ENCODE results near the gene ITPK1.
"Not testable (repeated sequence)": the region's sequence is repeated elsewhere in the genome, so short reads cannot be mapped to it uniquely, and the experiment has no call there.

The ITPK1 gene

DNA sequence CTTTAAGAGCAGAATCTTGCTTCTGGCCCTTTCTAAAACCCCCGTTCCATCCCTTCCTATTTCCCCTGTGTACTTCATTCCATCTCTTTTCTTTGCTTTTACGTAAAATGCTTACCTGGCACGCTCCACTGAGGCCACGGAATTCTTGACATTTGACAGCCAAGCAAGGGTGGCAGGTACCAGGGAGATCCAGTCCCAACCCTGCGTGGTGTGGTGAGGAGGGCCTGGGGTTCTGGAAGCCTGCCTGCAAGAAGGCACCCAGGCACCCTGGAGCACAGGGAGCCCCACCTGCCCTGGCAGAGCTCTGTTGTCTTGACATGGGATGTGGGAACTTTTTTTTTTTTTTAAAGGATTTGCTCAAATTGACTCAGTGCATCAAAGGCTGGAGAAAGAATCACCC lies 48.6 kb downstream of the ITPK1 start (continued):
- no peak for TF ChIP-seq ZNF510 (tag by site-specific recombination; IDR thresholded peaks at IDR 0.05; ENCODE audit: insufficient replicate concordance)

DNA sequence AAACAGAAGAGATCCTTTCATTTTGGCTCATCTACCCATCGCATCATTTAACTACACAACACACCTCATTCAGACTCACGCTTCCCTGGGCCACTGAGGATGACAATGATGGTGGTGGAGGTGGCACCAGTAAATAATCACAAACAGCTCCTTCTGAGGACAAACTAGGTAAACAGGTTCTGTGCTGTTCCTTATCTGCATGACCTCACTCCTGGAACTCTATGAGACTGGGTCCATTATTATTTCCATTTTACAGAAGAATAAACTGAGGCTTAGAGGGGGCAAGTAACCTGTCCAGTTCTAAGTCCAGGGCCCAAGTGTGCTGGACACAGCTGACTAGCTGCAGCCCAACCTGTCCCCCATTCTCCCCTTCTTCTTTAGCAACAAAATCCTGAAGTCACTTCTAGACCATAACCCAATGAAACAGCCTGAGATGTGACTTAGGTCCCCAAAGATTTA lies 50.4 kb downstream of the ITPK1 start:
- POLR2A ChIA-PET: no interaction called here

DNA sequence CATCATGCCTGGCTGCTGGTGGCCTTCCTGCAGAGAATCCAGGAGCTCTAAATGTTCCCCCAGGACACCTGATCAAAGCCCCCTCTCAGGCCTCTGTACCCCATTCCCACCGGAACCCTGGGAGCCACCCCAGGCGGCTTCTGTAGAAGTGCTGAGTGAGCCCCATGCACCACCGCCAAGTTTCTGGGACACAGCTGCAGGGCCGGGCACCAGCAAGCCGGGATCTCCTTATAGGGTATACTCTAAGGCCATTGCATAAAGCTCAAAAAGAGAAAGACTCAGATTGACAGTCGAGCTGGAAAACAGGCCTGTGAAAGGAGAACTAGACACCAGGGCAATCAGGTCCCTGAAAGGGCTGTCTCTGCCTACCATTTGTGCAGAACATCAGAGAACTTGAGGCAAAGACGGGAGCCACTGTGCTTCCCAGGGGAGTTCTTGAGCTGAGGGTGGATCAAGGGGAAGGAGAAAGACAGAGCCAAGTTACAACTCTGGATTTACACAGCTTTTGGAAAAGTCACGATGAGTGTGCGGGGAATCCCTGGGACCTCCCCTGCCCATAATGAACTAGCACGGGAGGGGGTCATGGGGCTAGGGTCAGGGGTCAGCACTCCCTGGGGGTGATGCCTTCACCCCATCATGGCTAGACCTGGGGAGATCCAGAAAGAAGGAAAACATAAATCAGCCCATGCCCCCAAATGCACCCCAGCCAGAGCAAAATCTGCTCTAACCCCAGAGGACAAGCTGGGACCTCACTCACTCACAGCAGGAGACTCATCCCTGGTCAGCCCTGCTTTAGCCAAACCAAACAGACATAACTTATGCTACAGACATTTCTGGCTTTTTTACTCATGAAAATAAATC lies 51.1 kb downstream of the ITPK1 start:
- no peaks in the 10 kb centered on the region for H3K36me3 ChIP-seq (ENCODE audit: control insufficient read depth in 2 of 2, insufficient read depth in 1 of 2, low read length in 2 of 2)
- H3K4me1 ChIP-seq (ENCODE audit: control insufficient read depth, insufficient read depth, low read length): no peaks in the 10 kb centered on the region
- TF ChIP-seq TCF7L2 (IDR thresholded peaks at IDR 0.05; ENCODE audit: borderline replicate concordance, low read depth, low read length) (no peak), ZNF132 (tag by site-specific recombination; IDR thresholded peaks at IDR 0.05; ENCODE audit: borderline replicate concordance) (no peak), ZIC2 (tag by site-specific recombination; IDR thresholded peaks at IDR 0.05) (peak; percentile 37)
- H3K27ac ChIP-seq (ENCODE audit: extremely low read depth, low read depth, low read length): no peak overlapping the region
- ChIA-PET POLR2A (no interaction called here), CTCF (interaction anchor here (0.6 to 1.0 kb wide), 2 partner anchors 48 to 49 kb away, joined by 3 read pairs; no protein-coding TSS in a partner anchor)
- no peaks in the 10 kb centered on the region for H3K9me3 ChIP-seq (ENCODE audit: control insufficient read depth, insufficient read depth, low read depth, low read length)
- no peak overlapping the region for H3K4me3 ChIP-seq (ENCODE audit: low read depth, low read length)

More for the DNA sequence above, 50.4 kb downstream of the ITPK1 start:
- CTCF ChIA-PET: interaction anchor here (1.0 kb wide), 1 partner anchor 48 kb away, joined by 3 read pairs; no protein-coding TSS in a partner anchor
- Histone ChIP-seq H3K36me3 (ENCODE audit: control insufficient read depth in 2 of 2, insufficient read depth in 1 of 2, low read length in 2 of 2) (no peaks in the 10 kb centered on the region), H3K9me3 (ENCODE audit: control insufficient read depth, insufficient read depth, low read depth, low read length) (no peaks in the 10 kb centered on the region), H3K27ac (ENCODE audit: extremely low read depth, low read depth, low read length) (no peak overlapping the region), H3K4me3 (ENCODE audit: low read depth, low read length) (no peak overlapping the region), H3K4me1 (ENCODE audit: control insufficient read depth, insufficient read depth, low read length) (no peaks in the 10 kb centered on the region)
- TF ChIP-seq ZNF426 (tag by site-specific recombination; IDR thresholded peaks at IDR 0.05) (no peak), ZFP37 (tag by site-specific recombination; IDR thresholded peaks at IDR 0.05) (no peak)

DNA sequence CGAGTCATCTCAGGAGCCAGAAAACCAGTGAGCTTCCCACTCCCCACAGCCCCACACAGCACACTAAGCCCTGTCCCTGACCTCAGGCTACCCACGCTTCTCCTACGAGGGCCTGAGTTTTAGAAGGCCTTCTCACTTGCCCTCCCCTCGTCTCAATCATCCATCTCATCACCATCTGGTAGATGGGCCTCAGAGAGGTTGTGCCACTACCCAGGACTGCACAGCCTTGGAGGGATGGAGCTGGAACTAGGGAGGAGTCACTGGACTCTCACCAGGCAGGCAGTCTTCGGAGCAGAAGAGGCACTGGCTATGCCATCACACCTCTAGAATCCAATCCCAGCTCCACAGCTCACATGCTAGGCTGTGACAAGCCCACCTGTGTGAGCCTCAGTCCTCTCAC lies 52.3 kb downstream of the ITPK1 start:
- ChIA-PET POLR2A (no interaction called here), CTCF (no interaction called here)
- TF ChIP-seq SETDB1 (IDR thresholded peaks at IDR 0.05; ENCODE audit: insufficient read length, low read length): no peak
- peak; percentile 38; the same call in 1 of the 2 replicates for TF ChIP-seq ZNF768 (tag by site-specific recombination; IDR thresholded peaks at IDR 0.05)
- H3K4me1 ChIP-seq (ENCODE audit: control insufficient read depth, insufficient read depth, low read length): no peaks in the 10 kb centered on the region
- H3K4me3 ChIP-seq (ENCODE audit: low read depth, low read length): no peak overlapping the region
- no peaks in the 10 kb centered on the region for H3K36me3 ChIP-seq (ENCODE audit: control insufficient read depth in 2 of 2, insufficient read depth in 1 of 2, low read length in 2 of 2)
- H3K9me3 ChIP-seq (ENCODE audit: control insufficient read depth, insufficient read depth, low read depth, low read length): no peaks in the 10 kb centered on the region
- no peak overlapping the region for H3K27ac ChIP-seq (ENCODE audit: extremely low read depth, low read depth, low read length)

DNA sequence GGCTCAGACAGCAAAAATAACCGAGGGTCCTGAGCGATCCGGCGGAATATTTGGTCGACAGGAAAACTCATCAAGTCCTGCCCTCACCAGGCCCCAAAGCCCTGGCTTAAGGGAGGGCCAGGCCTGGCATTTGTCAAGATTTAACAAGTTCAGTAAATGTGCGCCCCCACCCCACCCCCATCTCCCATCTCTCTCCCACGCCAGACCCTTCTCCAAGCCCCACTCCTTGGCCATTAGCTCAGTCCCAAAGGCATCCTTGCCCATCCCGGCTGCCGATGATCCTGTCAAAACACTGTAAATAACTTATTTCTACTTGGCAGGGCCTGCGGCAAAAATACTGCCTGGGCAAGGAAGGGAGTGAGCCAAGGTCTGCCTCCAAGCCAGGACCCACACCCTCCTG lies 52.8 kb downstream of the ITPK1 start:
- H3K27ac ChIP-seq (ENCODE audit: extremely low read depth, low read depth, low read length): no peak overlapping the region

DNA sequence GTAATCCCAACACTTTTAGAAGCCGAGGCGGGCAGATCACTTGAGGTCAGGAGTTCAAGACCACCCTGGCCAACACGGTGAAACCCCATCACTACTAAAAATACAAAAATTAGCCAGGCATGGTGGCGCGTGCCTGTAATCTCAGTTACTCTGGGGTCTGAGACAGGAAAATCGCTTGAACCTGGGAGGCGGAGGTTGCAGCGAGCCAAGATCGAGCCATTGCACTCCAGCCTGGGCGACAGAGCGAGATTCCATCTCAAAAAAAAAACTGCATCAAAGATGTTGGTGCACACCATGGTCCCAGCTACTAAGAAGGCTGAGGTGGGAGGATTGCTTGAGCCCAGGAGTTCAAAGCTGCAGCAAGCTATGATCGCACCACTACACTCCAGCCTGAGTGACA lies 53.7 kb downstream of the ITPK1 start:
- H3K9me3 ChIP-seq (ENCODE audit: control insufficient read depth, insufficient read depth, low read depth, low read length); CTCF ChIA-PET; H3K4me1 ChIP-seq (ENCODE audit: control insufficient read depth, insufficient read depth, low read length); H3K27ac ChIP-seq (ENCODE audit: extremely low read depth, low read depth, low read length); H3K36me3 ChIP-seq (ENCODE audit: control insufficient read depth in 2 of 2, insufficient read depth in 1 of 2, low read length in 2 of 2); POLR2A ChIA-PET; H3K4me3 ChIP-seq (ENCODE audit: low read depth, low read length): not testable (repeated sequence)

More for the DNA sequence above, 52.8 kb downstream of the ITPK1 start:
- no peaks in the 10 kb centered on the region for H3K9me3 ChIP-seq (ENCODE audit: control insufficient read depth, insufficient read depth, low read depth, low read length)
- H3K4me3 ChIP-seq (ENCODE audit: low read depth, low read length): no peak overlapping the region
- CTCF ChIA-PET: no interaction called here
- POLR2A ChIA-PET: no interaction called here
- no peaks in the 10 kb centered on the region for H3K4me1 ChIP-seq (ENCODE audit: control insufficient read depth, insufficient read depth, low read length)
- TF ChIP-seq, protein P1, sequence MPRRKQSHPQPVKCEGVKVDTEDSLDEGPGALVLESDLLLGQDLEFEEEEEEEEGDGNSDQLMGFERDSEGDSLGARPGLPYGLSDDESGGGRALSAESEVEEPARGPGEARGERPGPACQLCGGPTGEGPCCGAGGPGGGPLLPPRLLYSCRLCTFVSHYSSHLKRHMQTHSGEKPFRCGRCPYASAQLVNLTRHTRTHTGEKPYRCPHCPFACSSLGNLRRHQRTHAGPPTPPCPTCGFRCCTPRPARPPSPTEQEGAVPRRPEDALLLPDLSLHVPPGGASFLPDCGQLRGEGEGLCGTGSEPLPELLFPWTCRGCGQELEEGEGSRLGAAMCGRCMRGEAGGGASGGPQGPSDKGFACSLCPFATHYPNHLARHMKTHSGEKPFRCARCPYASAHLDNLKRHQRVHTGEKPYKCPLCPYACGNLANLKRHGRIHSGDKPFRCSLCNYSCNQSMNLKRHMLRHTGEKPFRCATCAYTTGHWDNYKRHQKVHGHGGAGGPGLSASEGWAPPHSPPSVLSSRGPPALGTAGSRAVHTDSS (tag by site-specific recombination; IDR thresholded peaks at IDR 0.05): no peak
- TF ChIP-seq ZNF391 (tag by site-specific recombination; IDR thresholded peaks at IDR 0.05; ENCODE audit: borderline replicate concordance, low read depth): no peak
- no peak for TF ChIP-seq ZNF660 (tag by site-specific recombination; IDR thresholded peaks at IDR 0.05)
- TF ChIP-seq, protein P2, sequence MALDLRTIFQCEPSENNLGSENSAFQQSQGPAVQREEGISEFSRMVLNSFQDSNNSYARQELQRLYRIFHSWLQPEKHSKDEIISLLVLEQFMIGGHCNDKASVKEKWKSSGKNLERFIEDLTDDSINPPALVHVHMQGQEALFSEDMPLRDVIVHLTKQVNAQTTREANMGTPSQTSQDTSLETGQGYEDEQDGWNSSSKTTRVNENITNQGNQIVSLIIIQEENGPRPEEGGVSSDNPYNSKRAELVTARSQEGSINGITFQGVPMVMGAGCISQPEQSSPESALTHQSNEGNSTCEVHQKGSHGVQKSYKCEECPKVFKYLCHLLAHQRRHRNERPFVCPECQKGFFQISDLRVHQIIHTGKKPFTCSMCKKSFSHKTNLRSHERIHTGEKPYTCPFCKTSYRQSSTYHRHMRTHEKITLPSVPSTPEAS (tag by site-specific recombination; IDR thresholded peaks at IDR 0.05): no peak
- no peak for TF ChIP-seq ZNF155 (tag by site-specific recombination; IDR thresholded peaks at IDR 0.05)
- TF ChIP-seq, protein P3, sequence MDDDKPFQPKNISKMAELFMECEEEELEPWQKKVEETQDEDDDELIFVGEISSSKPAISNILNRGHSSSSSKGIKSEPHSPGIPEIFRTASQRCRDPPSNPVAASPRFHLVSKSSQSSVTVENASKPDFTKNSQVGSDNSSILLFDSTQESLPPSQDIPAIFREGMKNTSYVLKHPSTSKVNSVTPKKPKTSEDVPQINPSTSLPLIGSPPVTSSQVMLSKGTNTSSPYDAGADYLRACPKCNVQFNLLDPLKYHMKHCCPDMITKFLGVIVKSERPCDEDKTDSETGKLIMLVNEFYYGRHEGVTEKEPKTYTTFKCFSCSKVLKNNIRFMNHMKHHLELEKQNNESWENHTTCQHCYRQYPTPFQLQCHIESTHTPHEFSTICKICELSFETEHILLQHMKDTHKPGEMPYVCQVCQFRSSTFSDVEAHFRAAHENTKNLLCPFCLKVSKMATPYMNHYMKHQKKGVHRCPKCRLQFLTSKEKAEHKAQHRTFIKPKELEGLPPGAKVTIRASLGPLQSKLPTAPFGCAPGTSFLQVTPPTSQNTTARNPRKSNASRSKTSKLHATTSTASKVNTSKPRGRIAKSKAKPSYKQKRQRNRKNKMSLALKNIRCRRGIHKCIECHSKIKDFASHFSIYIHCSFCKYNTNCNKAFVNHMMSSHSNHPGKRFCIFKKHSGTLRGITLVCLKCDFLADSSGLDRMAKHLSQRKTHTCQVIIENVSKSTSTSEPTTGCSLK (tag by site-specific recombination; IDR thresholded peaks at IDR 0.05): no peak
- no peaks in the 10 kb centered on the region for H3K36me3 ChIP-seq (ENCODE audit: control insufficient read depth in 2 of 2, insufficient read depth in 1 of 2, low read length in 2 of 2)
